ENCODE results near the gene MB. TPM values are rescaled to one million over a fixed set of nuclear protein-coding genes. Genes with fewer than 3 reads are reported as not detected.

Gene MB
- total RNA-seq, 3 donors from 2014 or later: 0.48 to 13.1 (median 10.0) TPM

DNA sequence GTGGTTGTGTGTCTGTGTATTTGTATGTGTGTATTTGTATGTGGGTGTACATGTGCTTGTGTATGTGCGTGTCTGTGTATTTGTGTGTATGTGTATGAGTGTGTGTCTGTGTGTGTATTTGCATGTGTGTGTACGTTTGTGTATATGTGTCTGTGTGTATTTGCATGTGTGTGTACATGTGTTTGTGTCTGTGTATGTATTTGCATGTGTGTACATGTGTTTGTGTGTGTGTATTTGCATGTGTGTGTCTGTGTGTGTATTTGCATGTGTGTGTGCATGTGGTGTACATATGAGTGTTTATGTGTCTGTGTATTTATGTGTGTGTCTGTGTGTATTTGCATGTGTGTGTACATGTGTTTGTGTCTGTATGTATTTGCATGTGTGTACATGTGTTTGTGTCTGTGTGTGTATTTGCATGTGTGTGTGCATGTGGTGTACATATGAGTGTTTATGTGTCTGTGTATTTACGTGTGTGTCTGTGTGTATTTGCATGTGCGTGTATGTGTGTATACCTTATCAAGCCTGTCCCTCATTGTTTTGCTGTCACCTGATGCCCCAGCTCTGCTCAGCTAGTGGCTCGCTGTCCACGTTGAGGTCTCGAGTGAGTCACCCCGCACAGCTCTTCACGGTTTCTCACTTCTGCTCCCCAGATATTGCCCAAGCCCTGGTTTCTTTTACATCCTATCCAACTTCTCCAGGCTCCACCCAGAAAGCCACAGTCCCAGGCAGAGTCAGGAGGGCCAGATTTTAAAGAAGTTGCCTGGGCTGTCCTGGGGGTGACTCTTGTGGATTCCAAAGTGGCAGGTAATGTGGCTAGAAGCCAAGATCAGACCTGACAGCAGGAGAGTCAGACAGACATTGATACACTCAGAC, 15.2 kb downstream of the MB start:
- Histone ChIP-seq H3K36me3 (no peaks in the 10 kb centered on the region), H3K27ac (no peak overlapping the region), H3K4me3 (no peak overlapping the region), H3K27me3 (no peaks in the 10 kb centered on the region), H3K9me3 (no peaks in the 10 kb centered on the region), H3K4me1 (no peaks in the 10 kb centered on the region)
- DNase-seq (ENCODE audit: low spot score in 2 of 2): peak in 1 of 2 donors; percentile 50
- TF ChIP-seq, protein P1, sequence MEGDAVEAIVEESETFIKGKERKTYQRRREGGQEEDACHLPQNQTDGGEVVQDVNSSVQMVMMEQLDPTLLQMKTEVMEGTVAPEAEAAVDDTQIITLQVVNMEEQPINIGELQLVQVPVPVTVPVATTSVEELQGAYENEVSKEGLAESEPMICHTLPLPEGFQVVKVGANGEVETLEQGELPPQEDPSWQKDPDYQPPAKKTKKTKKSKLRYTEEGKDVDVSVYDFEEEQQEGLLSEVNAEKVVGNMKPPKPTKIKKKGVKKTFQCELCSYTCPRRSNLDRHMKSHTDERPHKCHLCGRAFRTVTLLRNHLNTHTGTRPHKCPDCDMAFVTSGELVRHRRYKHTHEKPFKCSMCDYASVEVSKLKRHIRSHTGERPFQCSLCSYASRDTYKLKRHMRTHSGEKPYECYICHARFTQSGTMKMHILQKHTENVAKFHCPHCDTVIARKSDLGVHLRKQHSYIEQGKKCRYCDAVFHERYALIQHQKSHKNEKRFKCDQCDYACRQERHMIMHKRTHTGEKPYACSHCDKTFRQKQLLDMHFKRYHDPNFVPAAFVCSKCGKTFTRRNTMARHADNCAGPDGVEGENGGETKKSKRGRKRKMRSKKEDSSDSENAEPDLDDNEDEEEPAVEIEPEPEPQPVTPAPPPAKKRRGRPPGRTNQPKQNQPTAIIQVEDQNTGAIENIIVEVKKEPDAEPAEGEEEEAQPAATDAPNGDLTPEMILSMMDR (IDR thresholded peaks at IDR 0.05): no peak
- TF ChIP-seq POLR2AphosphoS5 (IDR thresholded peaks at IDR 0.05): no peak
- TF ChIP-seq POLR2A (IDR thresholded peaks at IDR 0.05): no peak
- intact Hi-C loops (cut with DNase I; ENCODE audit: low total_unique reads): no loop called here

GRCh38 chr22:35601013-35601580, 16.0 kb downstream of the MB start:
- no peaks in the 10 kb centered on the region for H3K9me3 ChIP-seq
- H3K4me1 ChIP-seq: no peaks in the 10 kb centered on the region
- no peak overlapping the region for H3K4me3 ChIP-seq
- no peak for DNase-seq (ENCODE audit: low spot score in 2 of 2)
- H3K36me3 ChIP-seq: no peaks in the 10 kb centered on the region
- no peaks in the 10 kb centered on the region for H3K27me3 ChIP-seq
- no peak overlapping the region for H3K27ac ChIP-seq
- intact Hi-C loops (cut with DNase I; ENCODE audit: low total_unique reads): no loop called here
- TF ChIP-seq, protein P1 (IDR thresholded peaks at IDR 0.05): no peak
- no peak for TF ChIP-seq POLR2AphosphoS5 (IDR thresholded peaks at IDR 0.05)
- no peak for TF ChIP-seq POLR2A (IDR thresholded peaks at IDR 0.05)

- DNase-seq (ENCODE audit: low spot score in 2 of 2): no peak
- H3K27ac ChIP-seq: no peak overlapping the region
- no peaks in the 10 kb centered on the region for H3K27me3 ChIP-seq
- TF ChIP-seq, protein P1 (IDR thresholded peaks at IDR 0.05): no peak
- TF ChIP-seq POLR2A (IDR thresholded peaks at IDR 0.05) (no peak), POLR2AphosphoS5 (IDR thresholded peaks at IDR 0.05) (no peak)
- no peaks in the 10 kb centered on the region for H3K4me1 ChIP-seq
- H3K36me3 ChIP-seq: no peaks in the 10 kb centered on the region
- H3K4me3 ChIP-seq: no peak overlapping the region
- no peaks in the 10 kb centered on the region for H3K9me3 ChIP-seq
- intact Hi-C loops (cut with DNase I; ENCODE audit: low total_unique reads): no loop called here
Measured at GRCh38 chr22:35600476-35600875, 16.7 kb downstream of the MB start.

GRCh38 chr22:35599364-35599763, 17.8 kb downstream of the MB start:
- H3K4me1 ChIP-seq: no peaks in the 10 kb centered on the region
- DNase-seq (ENCODE audit: low spot score in 2 of 2): no peak
- H3K36me3 ChIP-seq: no peaks in the 10 kb centered on the region
- H3K9me3 ChIP-seq: no peaks in the 10 kb centered on the region
- TF ChIP-seq POLR2A (IDR thresholded peaks at IDR 0.05) (no peak), POLR2AphosphoS5 (IDR thresholded peaks at IDR 0.05) (no peak)
- TF ChIP-seq, protein P1 (IDR thresholded peaks at IDR 0.05): no peak
- no peak overlapping the region for H3K4me3 ChIP-seq
- H3K27me3 ChIP-seq: no peaks in the 10 kb centered on the region
- no peak overlapping the region for H3K27ac ChIP-seq
- intact Hi-C loops (cut with DNase I; ENCODE audit: low total_unique reads): no loop called here

GRCh38 chr22:35598396-35598710, 18.8 kb downstream of the MB start:
- no peak for DNase-seq (ENCODE audit: low spot score in 2 of 2)
- Histone ChIP-seq H3K27me3 (no peaks in the 10 kb centered on the region), H3K4me3 (no peak overlapping the region), H3K27ac (no peak overlapping the region), H3K36me3 (no peaks in the 10 kb centered on the region), H3K9me3 (no peaks in the 10 kb centered on the region), H3K4me1 (no peaks in the 10 kb centered on the region)
- intact Hi-C loops (cut with DNase I; ENCODE audit: low total_unique reads): no loop called here
- TF ChIP-seq POLR2A (IDR thresholded peaks at IDR 0.05) (no peak), POLR2AphosphoS5 (IDR thresholded peaks at IDR 0.05) (no peak)
- TF ChIP-seq, protein P1 (IDR thresholded peaks at IDR 0.05): no peak

All from breast epithelium (tissue), 4 donors.